Upper lobe of right lung (tissue), 1 donor: Measurements from ENCODE around the gene TOMM6. TPM values are rescaled to one million over a fixed set of nuclear protein-coding genes. Genes with fewer than 3 reads are reported as not detected.

ENCODE experiments used
- ATAC-seq: fragments of 200-7000 bp; cut with Tn5 transposase; one replicate; pipeline ENCODE4 v1.9.1; 2020; ENCODE audit warnings: mild to moderate bottlenecking, moderate library complexity
- DNase-seq: peaks from one replicate; pipeline ENCODE4 v3.0.0-alpha.2; 2020
- H3K27ac ChIP-seq: fragments of 200-600 bp; one replicate; pipeline ENCODE4 v1.8.0; 2022
- H3K27me3 ChIP-seq: fragments of 200-600 bp; one replicate; pipeline ENCODE4 v1.8.0; 2022; ENCODE audit warnings: mild to moderate bottlenecking
- H3K36me3 ChIP-seq: fragments of 200-600 bp; one replicate; pipeline ENCODE4 v1.8.0; 2022
- H3K4me1 ChIP-seq: fragments of 200-600 bp; one replicate; pipeline ENCODE4 v1.8.0; 2022
- H3K4me3 ChIP-seq: fragments of 200-600 bp; one replicate; pipeline ENCODE4 v1.8.0; 2022; ENCODE audit warnings: mild to moderate bottlenecking
- H3K9me3 ChIP-seq: fragments of 200-600 bp; one replicate; pipeline ENCODE4 v1.8.0; 2022
- intact Hi-C: fragments of 100-400 bp; cut with DNase I; formaldehyde crosslinking; loops from one replicate; pipeline ENCODE4 v1.11.0; 2022
- total RNA-seq: library from RNA; stranded (reverse); fragmentation: NEBNext Ultra II Directional; extraction: Animal tissue kit (Norgen Biotek cat#: 25700); gene quantifications from one replicate; pipeline ENCODE4 v1.2.1, GENCODE V29; 2021
- TF ChIP-seq, protein P1 (sequence below): fragments of 200-600 bp; IDR thresholded peaks from one replicate; pipeline ENCODE4 v1.8.0; 2022; ENCODE audit warnings: antibody characterized with exemption
- donor health status: DM: no; HTN: yes; CAD: no; lungs with severe emphysema.

TOMM6 gene
- total RNA-seq, 1 donor from 2014 or later = 138 TPM

DNA sequence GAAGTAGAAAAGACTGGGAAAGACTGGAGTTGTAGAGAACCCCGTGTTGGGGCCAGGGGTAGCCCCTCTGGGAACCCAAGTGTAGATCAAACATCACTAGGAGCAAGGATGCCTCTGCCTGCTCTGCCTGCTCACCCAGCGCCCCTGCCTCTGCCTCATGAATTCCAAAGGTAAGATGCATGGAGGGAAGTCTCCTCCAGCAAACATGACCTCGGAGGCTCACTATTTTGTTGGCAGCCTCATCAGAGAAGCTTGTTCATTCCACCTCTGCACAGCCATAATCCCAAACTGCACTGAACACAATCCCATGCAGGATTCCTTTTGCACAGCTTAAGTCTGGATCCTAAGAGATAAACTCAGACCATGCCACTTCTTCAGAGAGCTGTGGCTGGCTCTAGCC lies 12.7 kb upstream of the TOMM6 start:
- no peaks in the 10 kb centered on the region for H3K27me3 ChIP-seq
- DNase-seq = no peak
- no peaks in the 10 kb centered on the region for H3K9me3 ChIP-seq
- intact Hi-C loops = no loop called here
- H3K27ac ChIP-seq = no peak overlapping the region
- peaks cover 9% of the 10 kb centered on the region for H3K4me1 ChIP-seq
- TF ChIP-seq, protein P1, sequence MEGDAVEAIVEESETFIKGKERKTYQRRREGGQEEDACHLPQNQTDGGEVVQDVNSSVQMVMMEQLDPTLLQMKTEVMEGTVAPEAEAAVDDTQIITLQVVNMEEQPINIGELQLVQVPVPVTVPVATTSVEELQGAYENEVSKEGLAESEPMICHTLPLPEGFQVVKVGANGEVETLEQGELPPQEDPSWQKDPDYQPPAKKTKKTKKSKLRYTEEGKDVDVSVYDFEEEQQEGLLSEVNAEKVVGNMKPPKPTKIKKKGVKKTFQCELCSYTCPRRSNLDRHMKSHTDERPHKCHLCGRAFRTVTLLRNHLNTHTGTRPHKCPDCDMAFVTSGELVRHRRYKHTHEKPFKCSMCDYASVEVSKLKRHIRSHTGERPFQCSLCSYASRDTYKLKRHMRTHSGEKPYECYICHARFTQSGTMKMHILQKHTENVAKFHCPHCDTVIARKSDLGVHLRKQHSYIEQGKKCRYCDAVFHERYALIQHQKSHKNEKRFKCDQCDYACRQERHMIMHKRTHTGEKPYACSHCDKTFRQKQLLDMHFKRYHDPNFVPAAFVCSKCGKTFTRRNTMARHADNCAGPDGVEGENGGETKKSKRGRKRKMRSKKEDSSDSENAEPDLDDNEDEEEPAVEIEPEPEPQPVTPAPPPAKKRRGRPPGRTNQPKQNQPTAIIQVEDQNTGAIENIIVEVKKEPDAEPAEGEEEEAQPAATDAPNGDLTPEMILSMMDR = no peak
- H3K36me3 ChIP-seq = peaks cover 61% of the 10 kb centered on the region
- ATAC-seq = no peak
- no peak overlapping the region for H3K4me3 ChIP-seq

GRCh38 chr6:41775293-41775882 lies 12.1 kb upstream of the TOMM6 start:
- H3K27me3 ChIP-seq = no peaks in the 10 kb centered on the region
- TF ChIP-seq, protein P1 = no peak
- no peaks in the 10 kb centered on the region for H3K9me3 ChIP-seq
- H3K4me1 ChIP-seq = peaks cover 9% of the 10 kb centered on the region
- H3K36me3 ChIP-seq = peaks cover 59% of the 10 kb centered on the region
- H3K27ac ChIP-seq = no peak overlapping the region
- ATAC-seq (no peak), DNase-seq (no peak)
- no peak overlapping the region for H3K4me3 ChIP-seq
- intact Hi-C loops = no loop called here

- ATAC-seq (no peak), DNase-seq (no peak)
- Histone ChIP-seq H3K4me3 (no peak overlapping the region), H3K27me3 (no peaks in the 10 kb centered on the region), H3K4me1 (peaks cover 19% of the 10 kb centered on the region), H3K27ac (no peak overlapping the region), H3K9me3 (no peaks in the 10 kb centered on the region), H3K36me3 (peaks cover 37% of the 10 kb centered on the region)
- TF ChIP-seq, protein P1 = no peak
- intact Hi-C loops = no loop called here
Measured at GRCh38 chr6:41777551-41778285, 9.8 kb upstream of the TOMM6 start.

- Histone ChIP-seq H3K4me1 (peaks cover 25% of the 10 kb centered on the region), H3K9me3 (no peaks in the 10 kb centered on the region), H3K27me3 (no peaks in the 10 kb centered on the region), H3K36me3 (peaks cover 25% of the 10 kb centered on the region), H3K27ac (no peak overlapping the region), H3K4me3 (peak overlapping the region; percentile 66)
- intact Hi-C loops = no loop called here
- no peak for DNase-seq
- TF ChIP-seq, protein P1 = no peak
- no peak for ATAC-seq
Measured at GRCh38 chr6:41778895-41779294, 8.6 kb upstream of the TOMM6 start.

DNA sequence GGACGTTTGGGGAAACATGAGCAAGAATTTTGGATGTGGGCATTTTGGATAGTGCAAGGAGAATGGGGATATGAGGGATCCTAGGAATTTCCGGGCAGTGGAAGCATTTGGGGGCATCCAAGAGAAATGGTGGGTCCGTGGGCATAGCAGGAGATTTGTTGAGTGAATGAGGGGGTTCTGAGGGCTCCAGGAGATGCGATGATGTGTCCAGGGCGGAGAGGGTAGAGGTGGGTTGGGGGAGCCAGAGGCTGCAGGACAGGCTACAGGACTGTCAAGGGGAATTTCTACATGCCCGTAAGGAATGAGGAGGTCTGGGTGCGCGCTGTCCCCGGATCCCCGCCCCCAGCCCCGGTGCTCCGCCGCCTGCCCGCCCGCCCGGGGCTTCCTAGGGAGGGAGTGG lies 8.2 kb upstream of the TOMM6 start:
- TF ChIP-seq, protein P1 = no peak
- H3K4me3 ChIP-seq = peak overlapping the region; percentile 66
- peaks cover 30% of the 10 kb centered on the region for H3K4me1 ChIP-seq
- H3K27me3 ChIP-seq = no peaks in the 10 kb centered on the region
- H3K27ac ChIP-seq = peak overlapping the region; percentile 68
- H3K36me3 ChIP-seq = peaks cover 23% of the 10 kb centered on the region
- no peak for ATAC-seq
- no peak for DNase-seq
- intact Hi-C loops = no loop called here
- H3K9me3 ChIP-seq = no peaks in the 10 kb centered on the region
